ENCODE results near the gene ACE2. TPM values are rescaled to one million over a fixed set of nuclear protein-coding genes. Genes with fewer than 3 reads are reported as not detected.

ACE2 gene
- total RNA-seq, 4 donors from 2014 or later, result 0.49 to 0.97 (median 0.85) TPM

DNA sequence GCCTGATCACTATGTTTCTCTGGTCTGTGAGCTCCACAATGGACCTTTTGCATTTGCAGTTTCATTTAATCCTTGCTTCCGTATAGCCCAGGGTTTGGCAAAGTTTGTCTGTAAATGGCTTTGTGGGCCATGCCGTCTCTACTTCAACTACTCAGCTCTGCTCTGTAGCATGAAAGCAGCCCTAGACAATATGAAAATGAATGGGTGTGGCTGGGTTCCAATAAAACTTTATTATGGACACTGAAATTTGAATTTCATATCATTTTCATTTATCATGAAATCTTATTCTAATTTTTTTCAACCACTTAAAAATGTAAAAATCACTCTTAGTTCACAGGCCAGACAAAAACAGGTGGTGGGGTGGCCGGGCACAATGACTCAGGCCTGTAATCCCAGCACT is 41.5 kb downstream of the ACE2 start:
- no peak overlapping the region for H3K4me3 ChIP-seq
- no peaks in the 10 kb centered on the region for H3K36me3 ChIP-seq
- 84% methylated on average over 3 of the region's 3 CpGs for WGBS
- H3K27me3 ChIP-seq, result no peaks in the 10 kb centered on the region
- H3K4me1 ChIP-seq, result no peaks in the 10 kb centered on the region
- TF ChIP-seq, protein P1, sequence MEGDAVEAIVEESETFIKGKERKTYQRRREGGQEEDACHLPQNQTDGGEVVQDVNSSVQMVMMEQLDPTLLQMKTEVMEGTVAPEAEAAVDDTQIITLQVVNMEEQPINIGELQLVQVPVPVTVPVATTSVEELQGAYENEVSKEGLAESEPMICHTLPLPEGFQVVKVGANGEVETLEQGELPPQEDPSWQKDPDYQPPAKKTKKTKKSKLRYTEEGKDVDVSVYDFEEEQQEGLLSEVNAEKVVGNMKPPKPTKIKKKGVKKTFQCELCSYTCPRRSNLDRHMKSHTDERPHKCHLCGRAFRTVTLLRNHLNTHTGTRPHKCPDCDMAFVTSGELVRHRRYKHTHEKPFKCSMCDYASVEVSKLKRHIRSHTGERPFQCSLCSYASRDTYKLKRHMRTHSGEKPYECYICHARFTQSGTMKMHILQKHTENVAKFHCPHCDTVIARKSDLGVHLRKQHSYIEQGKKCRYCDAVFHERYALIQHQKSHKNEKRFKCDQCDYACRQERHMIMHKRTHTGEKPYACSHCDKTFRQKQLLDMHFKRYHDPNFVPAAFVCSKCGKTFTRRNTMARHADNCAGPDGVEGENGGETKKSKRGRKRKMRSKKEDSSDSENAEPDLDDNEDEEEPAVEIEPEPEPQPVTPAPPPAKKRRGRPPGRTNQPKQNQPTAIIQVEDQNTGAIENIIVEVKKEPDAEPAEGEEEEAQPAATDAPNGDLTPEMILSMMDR (IDR thresholded peaks at IDR 0.05), result no peak
- no peak for TF ChIP-seq POLR2AphosphoS5 (IDR thresholded peaks at IDR 0.05)
- TF ChIP-seq POLR2A (IDR thresholded peaks at IDR 0.05), result no peak
- TF ChIP-seq EP300 (IDR thresholded peaks at IDR 0.05), result no peak
- DNase-seq (ENCODE audit: low spot score in 2 of 2), result no peak
- no peaks in the 10 kb centered on the region for H3K9me3 ChIP-seq
- H3K27ac ChIP-seq, result no peak overlapping the region

DNA sequence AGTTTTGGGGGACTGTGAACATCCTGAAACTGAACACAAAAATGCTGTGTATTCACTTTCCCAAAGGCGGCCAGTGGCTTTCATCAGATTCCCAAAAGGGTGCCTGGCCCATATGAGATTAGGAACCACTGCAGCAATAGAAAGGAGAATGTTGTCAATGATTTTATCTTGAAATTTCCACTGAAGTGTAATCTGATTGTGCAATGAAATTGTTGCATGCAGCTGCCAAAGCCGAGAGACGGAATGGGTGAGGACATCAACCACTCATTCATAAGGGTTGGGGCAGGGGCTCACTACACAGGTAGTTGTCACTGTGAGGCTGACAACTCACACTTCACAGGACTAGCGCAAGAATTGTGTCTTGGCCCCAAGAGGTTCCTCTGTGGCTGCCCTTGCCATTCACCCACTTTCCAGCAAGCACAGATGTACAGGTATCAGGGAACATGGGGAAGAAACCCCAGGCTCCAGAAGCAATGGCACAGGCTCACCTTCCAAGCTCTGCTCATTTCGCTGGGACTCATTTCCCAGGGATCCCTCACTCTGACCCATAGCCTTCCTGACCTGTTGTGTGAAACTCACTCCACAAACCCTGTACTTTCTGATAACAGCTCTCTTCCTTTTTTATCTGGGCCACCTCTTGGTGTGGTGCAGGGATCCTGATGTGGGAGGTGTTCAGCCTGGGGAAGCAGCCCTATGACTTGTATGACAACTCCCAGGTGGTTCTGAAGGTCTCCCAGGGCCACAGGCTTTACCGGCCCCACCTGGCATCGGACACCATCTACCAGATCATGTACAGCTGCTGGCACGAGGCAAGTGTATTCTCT is 51.4 kb downstream of the ACE2 start:
- Histone ChIP-seq H3K4me1 (no peaks in the 10 kb centered on the region), H3K36me3 (no peaks in the 10 kb centered on the region), H3K27me3 (no peaks in the 10 kb centered on the region), H3K4me3 (no peak overlapping the region), H3K9me3 (no peaks in the 10 kb centered on the region), H3K27ac (no peak overlapping the region)
- TF ChIP-seq POLR2A (IDR thresholded peaks at IDR 0.05), result no peak
- no peak for TF ChIP-seq EP300 (IDR thresholded peaks at IDR 0.05)
- TF ChIP-seq, protein P1 (IDR thresholded peaks at IDR 0.05), result no peak
- no peak for TF ChIP-seq POLR2AphosphoS5 (IDR thresholded peaks at IDR 0.05)
- WGBS, result 56% methylated on average over 8 of the region's 8 CpGs
- no peak for DNase-seq (ENCODE audit: low spot score in 2 of 2)

DNA sequence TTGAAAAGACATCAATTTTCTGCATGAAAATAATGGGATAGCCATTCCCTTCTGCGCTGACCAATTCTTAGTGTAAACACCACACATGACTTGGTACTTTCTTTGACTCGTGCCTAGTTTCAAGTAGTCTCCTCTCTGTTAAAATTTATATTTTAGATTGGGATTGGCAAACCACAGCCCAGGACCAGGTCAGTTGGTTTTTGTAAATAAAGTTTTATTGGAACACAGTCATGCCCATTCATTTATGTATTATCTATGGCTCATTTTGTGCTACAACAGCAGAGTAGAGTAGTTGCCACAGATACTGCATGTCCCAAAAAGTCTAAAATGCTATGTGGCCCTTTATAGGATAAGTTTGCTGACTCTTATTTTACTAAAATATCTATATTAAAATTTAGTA is 53.4 kb downstream of the ACE2 start:
- DNase-seq (ENCODE audit: low spot score in 2 of 2), result no peak
- Histone ChIP-seq H3K36me3 (no peaks in the 10 kb centered on the region), H3K4me1 (no peaks in the 10 kb centered on the region), H3K4me3 (no peak overlapping the region), H3K27me3 (no peaks in the 10 kb centered on the region), H3K27ac (no peak overlapping the region), H3K9me3 (no peaks in the 10 kb centered on the region)
- 86% methylated on average over 2 of the region's 2 CpGs for WGBS
- TF ChIP-seq POLR2AphosphoS5 (IDR thresholded peaks at IDR 0.05) (no peak), POLR2A (IDR thresholded peaks at IDR 0.05) (no peak), EP300 (IDR thresholded peaks at IDR 0.05) (no peak)
- TF ChIP-seq, protein P1 (IDR thresholded peaks at IDR 0.05), result no peak

DNA sequence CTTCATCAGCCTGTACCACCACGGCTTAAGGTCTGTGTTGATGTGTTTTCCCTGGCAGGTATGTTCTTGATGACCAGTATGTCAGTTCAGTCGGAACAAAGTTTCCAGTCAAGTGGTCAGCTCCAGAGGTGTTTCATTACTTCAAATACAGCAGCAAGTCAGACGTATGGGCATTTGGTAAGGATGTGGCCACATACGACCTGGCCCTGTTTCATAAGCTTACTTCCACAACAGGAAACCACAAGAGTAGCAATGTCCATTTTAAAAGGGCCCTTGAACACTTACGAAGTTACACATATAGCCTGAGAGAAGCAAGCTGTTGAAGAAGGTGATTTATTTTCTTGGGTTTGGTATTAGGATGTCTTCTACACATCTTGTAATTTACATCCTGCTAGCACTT is 54.0 kb downstream of the ACE2 start:
- no peaks in the 10 kb centered on the region for H3K27me3 ChIP-seq
- 69% methylated on average over 5 of the region's 5 CpGs for WGBS
- no peak for DNase-seq (ENCODE audit: low spot score in 2 of 2)
- no peak for TF ChIP-seq EP300 (IDR thresholded peaks at IDR 0.05)
- no peak for TF ChIP-seq POLR2AphosphoS5 (IDR thresholded peaks at IDR 0.05)
- TF ChIP-seq POLR2A (IDR thresholded peaks at IDR 0.05), result no peak
- TF ChIP-seq, protein P1 (IDR thresholded peaks at IDR 0.05), result no peak
- no peaks in the 10 kb centered on the region for H3K4me1 ChIP-seq
- H3K9me3 ChIP-seq, result no peaks in the 10 kb centered on the region
- no peak overlapping the region for H3K4me3 ChIP-seq
- no peaks in the 10 kb centered on the region for H3K36me3 ChIP-seq
- H3K27ac ChIP-seq, result no peak overlapping the region

DNA sequence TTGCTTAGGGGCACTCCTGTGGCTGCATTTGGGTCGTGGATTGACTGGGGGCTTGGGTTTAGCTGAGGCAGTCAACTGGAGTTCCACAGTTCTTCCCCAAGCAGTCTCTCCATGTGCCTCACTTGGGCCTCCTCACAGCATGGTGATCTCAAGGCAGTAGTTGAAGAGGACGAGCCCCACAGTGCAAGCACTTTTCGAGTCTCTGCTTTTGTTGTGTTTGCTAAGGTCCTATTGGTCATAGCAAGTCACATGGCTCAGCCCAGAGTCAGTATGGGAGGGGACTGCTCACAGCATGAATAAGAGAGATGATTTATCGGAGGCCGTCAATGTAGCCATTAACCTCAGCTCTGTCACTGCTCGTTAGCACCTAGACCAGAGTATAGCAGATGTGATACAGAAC is 70.4 kb downstream of the ACE2 start:
- no peak overlapping the region for H3K4me3 ChIP-seq
- H3K9me3 ChIP-seq, result no peaks in the 10 kb centered on the region
- H3K36me3 ChIP-seq, result no peaks in the 10 kb centered on the region
- WGBS, result 73% methylated on average over 5 of the region's 6 CpGs
- no peak for DNase-seq (ENCODE audit: low spot score in 2 of 2)
- no peaks in the 10 kb centered on the region for H3K4me1 ChIP-seq
- no peak for TF ChIP-seq POLR2AphosphoS5 (IDR thresholded peaks at IDR 0.05)
- TF ChIP-seq POLR2A (IDR thresholded peaks at IDR 0.05), result no peak
- TF ChIP-seq, protein P1 (IDR thresholded peaks at IDR 0.05), result no peak
- TF ChIP-seq EP300 (IDR thresholded peaks at IDR 0.05), result no peak
- H3K27me3 ChIP-seq, result no peaks in the 10 kb centered on the region
- no peak overlapping the region for H3K27ac ChIP-seq

Measured in suprapubic skin (tissue), 4 donors.